Fibroblast of skin of back (primary cell): ENCODE measurements around the gene RHO. TPM values are rescaled to one million over a fixed set of nuclear protein-coding genes. Genes with fewer than 3 reads are reported as not detected.
"Not testable (repeated sequence)": the region's sequence is repeated elsewhere in the genome, so short reads cannot be mapped to it uniquely, and the experiment has no call there.

ENCODE experiments used
- DNase-seq: peaks from one replicate; pipeline ENCODE4 v3.0.0-alpha.2; 2013
- polyA plus RNA-seq, 2 experiments: library from polyadenylated mRNA; unstranded; fragments of 120-200 nt; gene quantifications; one replicate each; pipeline ENCODE4 v1.2.1, GENCODE V29; 2013; ENCODE audit not compliant: insufficient read length in 2 of 2

The RHO gene
- not detected for polyA plus RNA-seq (2013, experiment 1 of 2; ENCODE audit: insufficient read length)
- not detected for polyA plus RNA-seq (2013, experiment 2 of 2; ENCODE audit: insufficient read length)

- DNase-seq = no peak
These were observed at the start of gene RHO for GRCh38 chr3:129528589-129529100. Gene RHO, plus strand, starts transcription at chr3:129528639. Its CDS starts 95 bp downstream, at chr3:129528734.

DNA sequence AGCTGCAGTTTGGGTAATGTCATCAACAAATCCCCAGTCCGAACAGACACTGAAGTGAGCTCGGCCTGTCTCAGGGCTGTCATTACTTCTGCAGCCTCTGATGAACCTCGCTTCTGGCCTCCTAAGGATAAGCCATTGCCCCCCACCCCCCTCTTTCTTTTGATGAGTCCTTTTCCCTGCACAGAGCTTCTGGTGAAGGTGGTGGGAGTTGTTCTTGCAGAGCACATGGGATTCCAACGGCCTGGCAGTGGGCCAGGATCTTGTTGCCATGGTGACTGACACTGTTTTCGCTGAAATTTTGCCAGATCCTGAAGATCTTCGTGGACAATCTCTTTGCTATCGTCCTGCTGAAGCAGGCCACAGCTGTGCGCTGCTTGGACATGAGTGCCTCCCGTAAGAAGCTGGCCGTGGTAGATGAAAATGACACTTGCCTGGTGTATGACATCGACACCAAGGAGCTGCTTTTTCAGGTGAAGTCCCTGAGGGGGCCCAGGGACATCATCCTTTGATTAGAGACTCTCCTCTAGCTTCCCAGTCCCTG, 47.1 kb upstream of the RHO start:
- not testable (repeated sequence) for DNase-seq

DNA sequence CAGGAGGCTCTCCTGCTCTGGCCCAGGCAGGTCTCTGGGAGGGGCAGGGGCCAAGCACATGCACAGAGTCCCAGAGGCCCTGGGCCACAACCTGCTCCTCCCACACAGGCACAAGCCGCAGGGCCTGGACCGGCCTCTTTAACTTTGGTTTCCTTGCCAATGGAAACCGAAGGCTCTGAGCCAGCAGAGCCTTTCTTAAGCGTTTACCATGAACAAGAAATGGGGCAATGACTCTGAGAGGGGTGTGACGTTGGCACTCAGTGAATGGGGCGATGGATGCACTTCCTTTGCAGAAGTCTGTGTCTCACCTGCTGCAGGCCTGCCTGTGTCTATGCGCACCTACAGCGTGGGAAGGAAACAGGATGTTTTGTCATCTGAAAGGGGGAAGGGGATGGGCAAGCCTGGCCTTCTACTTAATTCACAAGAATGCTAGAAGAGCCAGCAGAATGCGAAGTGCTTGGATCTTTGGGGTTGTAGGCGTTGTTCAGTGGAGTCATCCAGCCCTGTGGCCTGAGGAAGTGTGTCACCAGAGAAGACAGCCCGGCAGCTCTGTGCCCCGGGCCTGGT, 46.6 kb upstream of the RHO start:
- DNase-seq = no peak

DNA sequence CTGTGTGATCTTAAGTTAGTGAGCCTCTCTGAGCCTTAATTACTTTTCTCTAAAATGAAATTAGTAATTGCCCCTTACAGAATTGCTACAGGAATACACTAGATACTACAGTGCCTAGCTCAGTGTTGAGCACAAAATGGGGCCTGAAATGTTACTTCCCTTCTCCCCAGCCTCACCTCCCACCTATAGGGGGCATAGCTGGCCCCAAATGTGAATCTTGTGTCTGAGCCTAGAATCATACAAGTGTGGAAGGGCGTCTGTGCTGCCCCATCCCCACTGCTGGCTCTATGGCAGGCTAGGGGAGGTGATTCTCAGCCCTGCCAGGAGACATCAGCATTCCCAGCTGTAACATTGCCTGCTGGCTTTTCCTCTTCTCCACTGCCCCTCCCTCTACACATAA, 45.7 kb upstream of the RHO start:
- DNase-seq = no peak

- DNase-seq = no peak
These were observed 44.6 kb upstream of the RHO start for GRCh38 chr3:129483870-129484269.

- DNase-seq = not testable (repeated sequence)
These were observed 43.3 kb upstream of the RHO start for GRCh38 chr3:129485146-129485545.

GRCh38 chr3:129485721-129486663, 42.4 kb upstream of the RHO start:
- DNase-seq = peak; percentile 78

DNA sequence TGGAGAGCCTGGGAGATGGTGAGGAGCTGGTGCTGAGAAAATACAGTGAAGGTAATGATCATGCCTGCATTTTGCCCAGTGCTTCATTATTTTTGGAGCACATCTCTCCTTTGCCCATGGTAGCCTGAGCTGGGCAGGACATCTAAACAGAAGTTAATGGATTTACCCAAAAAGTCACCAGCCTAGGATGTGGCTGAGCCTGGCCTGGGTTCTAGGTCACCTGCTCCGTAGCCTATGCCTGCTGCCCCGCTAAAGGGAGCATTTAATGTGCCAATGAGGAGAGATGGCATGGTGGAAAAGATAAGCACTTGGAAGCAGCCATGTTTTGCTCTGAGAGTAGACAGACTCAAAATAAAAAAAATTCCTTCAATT, 41.8 kb upstream of the RHO start:
- no peak for DNase-seq

GRCh38 chr3:129487183-129487867, 41.1 kb upstream of the RHO start:
- DNase-seq = no peak

DNA sequence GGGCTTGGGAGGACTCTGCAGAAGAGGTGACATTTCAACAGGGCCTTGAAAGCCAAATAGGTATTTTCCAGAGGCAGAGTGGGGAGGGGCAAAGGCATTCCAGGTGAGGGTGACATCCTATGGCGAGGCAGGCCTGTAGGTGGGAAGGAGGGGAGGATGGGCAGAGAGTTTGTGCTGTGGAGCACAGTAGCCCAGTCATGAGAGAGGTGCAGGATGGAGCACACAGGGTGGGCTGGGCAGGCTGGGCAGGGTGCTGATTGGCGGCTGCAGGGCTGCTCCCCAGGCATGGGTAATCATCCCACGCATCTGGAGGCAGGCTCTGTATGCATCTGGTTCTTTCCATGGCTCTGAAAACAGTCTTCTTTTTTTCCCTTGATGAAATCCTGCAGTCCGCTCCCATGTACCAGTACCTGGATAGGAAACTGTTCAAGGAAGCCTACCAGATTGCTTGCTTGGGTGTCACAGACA, 40.5 kb upstream of the RHO start:
- DNase-seq = not testable (repeated sequence)

DNA sequence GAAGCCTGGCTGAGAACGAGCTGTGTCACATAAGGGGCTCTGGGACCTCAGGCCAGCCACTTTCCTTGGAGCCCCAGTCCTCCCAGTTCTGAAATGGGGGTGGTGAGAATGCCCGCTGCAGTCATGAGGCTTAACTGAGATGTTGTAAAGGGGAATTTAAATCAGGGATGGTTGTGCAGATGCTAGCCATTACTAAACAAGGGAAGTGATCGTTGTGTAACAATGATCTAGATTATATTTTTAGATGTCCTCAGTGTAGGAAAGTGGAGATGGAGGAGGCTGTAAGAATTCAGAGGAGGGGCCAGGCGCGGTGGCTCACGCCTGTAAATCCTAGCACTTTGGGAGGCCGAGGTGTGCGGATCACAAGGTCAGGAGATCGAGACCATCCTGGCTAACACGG, 39.2 kb upstream of the RHO start:
- not testable (repeated sequence) for DNase-seq

GRCh38 chr3:129490273-129490675, 38.2 kb upstream of the RHO start:
- peak; percentile 90 for DNase-seq

DNA sequence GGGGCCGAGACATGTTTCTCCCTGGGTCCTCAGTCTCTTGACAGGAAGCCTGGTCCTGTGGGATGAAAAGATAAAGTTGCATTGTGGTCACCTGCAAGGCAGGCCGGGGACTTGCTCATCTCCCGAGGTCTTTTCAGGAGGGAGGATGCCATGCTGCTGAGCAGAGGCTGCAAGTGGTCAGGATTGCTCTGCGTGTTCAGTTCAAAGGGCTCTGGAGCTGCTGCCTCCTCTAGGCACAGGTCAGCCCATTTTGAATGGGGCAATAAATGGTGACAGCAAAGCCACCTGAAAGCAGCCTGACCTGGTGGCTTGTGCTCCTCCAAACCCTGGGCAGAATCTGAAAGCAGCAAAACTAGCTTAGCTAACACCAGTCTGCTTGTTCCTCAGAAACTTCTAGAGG, 37.4 kb upstream of the RHO start:
- DNase-seq = not testable (repeated sequence)

- no peak for DNase-seq
These were observed 36.6 kb upstream of the RHO start for GRCh38 chr3:129491794-129492193.

DNA sequence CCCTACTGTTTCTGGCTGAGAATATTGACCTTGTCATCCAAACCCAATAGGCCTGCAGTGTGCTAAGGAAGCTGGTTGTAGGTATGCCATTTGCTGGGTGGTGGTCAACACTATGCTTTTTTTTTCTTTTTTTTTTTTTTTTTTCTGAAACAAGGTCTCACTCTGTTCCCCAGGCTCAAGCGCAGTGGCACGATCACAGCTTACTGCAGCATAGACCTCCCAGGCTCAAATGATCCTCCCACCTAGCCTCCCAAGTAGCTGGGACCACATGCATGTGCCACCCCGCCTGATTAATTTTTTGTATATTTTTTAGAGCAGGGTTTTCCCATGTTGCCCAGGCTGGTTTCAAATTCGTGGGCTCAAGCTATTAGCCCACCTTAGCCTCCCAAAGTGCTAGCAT, 35.7 kb upstream of the RHO start:
- no peak for DNase-seq

DNA sequence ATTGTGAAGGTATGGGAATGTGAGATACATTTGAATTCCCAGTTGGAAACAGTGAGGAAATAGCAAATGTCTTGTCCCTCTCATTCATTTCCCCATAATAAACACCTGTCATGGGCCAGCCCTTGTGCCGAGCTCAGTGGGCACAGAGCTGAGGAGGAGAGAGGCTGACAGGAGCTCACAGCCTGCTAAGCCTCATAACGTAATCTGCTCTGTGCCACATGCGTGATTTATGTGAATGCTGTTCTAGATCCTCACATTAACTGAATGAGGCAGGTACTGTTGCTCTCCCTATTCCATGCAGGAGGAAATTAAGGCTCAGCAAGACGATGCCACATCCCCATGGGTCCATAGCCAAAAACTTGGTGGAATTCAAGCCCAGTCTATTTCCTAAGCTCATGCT, 35.2 kb upstream of the RHO start:
- DNase-seq = no peak

DNA sequence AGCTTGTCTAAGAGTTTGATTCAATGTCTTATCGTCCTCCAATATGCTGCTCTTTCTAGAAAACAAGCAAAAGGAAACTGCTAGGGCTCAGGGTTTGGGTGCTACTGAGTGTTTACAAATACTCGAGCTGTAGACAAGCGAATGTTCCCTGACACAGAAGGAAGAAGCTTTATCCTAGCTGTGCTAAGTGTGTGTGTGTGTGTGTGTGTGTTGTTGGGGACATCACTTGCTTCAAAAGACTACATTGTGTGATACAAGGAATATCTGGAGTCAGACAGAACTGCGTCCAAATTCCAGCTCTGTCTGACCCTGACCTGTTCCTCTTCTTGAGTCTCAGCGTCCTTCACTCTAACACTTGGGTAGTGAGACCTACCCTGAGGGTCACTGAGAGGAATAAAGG, 33.9 kb upstream of the RHO start:
- DNase-seq = not testable (repeated sequence)

GRCh38 chr3:129495006-129495639, 33.3 kb upstream of the RHO start:
- DNase-seq = peak; percentile 76

GRCh38 chr3:129497876-129498275, 30.6 kb upstream of the RHO start:
- not testable (repeated sequence) for DNase-seq

DNA sequence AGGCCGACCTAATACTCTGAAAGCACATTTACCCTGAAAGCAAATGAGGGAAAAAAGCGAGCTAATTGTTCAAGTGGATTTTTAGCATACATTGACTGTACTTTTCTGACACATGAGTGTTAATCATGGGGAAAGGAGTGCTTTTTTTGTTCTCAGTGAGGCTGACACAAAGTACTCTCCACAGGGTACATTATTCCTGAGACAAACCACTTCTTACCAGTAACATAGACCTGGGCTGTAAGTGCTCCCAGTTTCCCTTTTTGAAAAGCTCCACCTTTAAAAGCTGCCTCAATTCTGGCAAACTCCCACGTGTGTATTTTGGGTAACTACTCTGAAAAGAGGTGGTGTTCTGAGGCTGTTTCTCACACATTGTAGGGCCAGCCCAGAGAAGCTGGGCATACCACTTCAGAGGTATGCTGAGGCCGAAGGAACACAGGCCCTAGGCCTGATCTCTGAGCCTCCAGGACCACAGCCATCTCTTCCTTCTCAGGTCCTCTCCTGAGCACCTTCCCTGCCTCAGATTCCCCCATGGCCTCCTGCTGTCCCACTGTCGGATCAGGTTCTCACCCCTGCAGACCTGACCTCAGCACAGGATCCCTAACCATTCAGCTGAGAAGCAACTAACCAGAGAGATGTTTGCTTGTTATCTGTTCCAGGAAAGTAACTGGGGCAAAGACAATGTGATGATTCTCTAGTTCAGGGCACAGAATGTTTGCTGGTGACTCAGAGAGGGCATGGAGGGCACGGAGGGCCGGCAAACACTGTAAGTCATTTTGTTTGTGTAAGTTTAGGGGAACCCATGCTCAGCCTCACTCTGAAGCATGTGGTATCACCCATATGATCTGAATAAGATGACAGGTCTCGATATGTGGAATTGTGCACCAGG, 29.6 kb upstream of the RHO start:
- not testable (repeated sequence) for DNase-seq
